ENCODE results near the gene EIF3M.

- TF ChIP-seq, protein P1, sequence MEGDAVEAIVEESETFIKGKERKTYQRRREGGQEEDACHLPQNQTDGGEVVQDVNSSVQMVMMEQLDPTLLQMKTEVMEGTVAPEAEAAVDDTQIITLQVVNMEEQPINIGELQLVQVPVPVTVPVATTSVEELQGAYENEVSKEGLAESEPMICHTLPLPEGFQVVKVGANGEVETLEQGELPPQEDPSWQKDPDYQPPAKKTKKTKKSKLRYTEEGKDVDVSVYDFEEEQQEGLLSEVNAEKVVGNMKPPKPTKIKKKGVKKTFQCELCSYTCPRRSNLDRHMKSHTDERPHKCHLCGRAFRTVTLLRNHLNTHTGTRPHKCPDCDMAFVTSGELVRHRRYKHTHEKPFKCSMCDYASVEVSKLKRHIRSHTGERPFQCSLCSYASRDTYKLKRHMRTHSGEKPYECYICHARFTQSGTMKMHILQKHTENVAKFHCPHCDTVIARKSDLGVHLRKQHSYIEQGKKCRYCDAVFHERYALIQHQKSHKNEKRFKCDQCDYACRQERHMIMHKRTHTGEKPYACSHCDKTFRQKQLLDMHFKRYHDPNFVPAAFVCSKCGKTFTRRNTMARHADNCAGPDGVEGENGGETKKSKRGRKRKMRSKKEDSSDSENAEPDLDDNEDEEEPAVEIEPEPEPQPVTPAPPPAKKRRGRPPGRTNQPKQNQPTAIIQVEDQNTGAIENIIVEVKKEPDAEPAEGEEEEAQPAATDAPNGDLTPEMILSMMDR (IDR thresholded peaks at IDR 0.05; ENCODE audit: poor library complexity, severe bottlenecking): no peak
- TF ChIP-seq RAD21 (conservative IDR thresholded peaks at IDR 0.05): no peak
Observed at GRCh38 chr11:32597921-32598320, 14.3 kb downstream of the EIF3M start.

All from neural cell (in vitro differentiated cells).